ENCODE results near the gene PRKCA. TPM values are rescaled to one million over a fixed set of nuclear protein-coding genes. Genes with fewer than 3 reads are reported as not detected.

PRKCA gene
- total and polyA plus RNA-seq, 10 of the 15 experiments (the other 5 are each of a cell fraction or from before 2014, with no cell fraction given): 0.11 to 14.6 (median 0.72) TPM

- no peak for TF ChIP-seq RELA (IDR thresholded peaks at IDR 0.05; ENCODE audit: borderline replicate concordance, partially characterized antibody)
- no peak for TF ChIP-seq JUND (IDR thresholded peaks at IDR 0.05; ENCODE audit: low read depth, low read length)
- no peak for TF ChIP-seq SMAD5 (IDR thresholded peaks at IDR 0.05; ENCODE audit: low read depth)
These were observed 431.3 kb downstream of the PRKCA start (continued) for GRCh38 chr17:66733759-66734158.

GRCh38 chr17:66734186-66734943 is 432.0 kb downstream of the PRKCA start:
- RAD21 ChIA-PET (ENCODE audit: unreplicated experiment): no interaction called here
- DNase-seq (ENCODE audit: low read depth, low spot score) (no peak), ATAC-seq (no peak), FAIRE-seq (no peak)
- no peaks in the 10 kb centered on the region for H3K79me2 ChIP-seq (ENCODE audit: control insufficient read depth, insufficient read depth, low read length)
- CTCF ChIA-PET: interaction anchor here (1.1 to 1.9 kb wide), 2 partner anchors 166 to 347 kb away, joined by 4 to 5 read pairs; no protein-coding TSS in a partner anchor
- in situ Hi-C loops (cut with MboI): no loop called here
- TF ChIP-seq SIX5 (IDR thresholded peaks at IDR 0.05; ENCODE audit: low read depth, low read length, severe bottlenecking) (no peak), FOXK2 (IDR thresholded peaks at IDR 0.05) (no peak), POLR2A (IDR thresholded peaks at IDR 0.05; ENCODE audit: low read depth, low read length) (no peak), FOXM1 (IDR thresholded peaks at IDR 0.05; ENCODE audit: low read depth, low read length) (no peak), SMAD1 (IDR thresholded peaks at IDR 0.05; ENCODE audit: low read depth, partially characterized antibody) (no peak), USF1 (IDR thresholded peaks at IDR 0.05; ENCODE audit: borderline replicate concordance, extremely low read length, insufficient read depth, low read depth, low read length) (no peak), MLLT1 (IDR thresholded peaks at IDR 0.05) (no peak), USF2 (IDR thresholded peaks at IDR 0.05; ENCODE audit: borderline replicate concordance, low read depth, low read length) (no peak), ATF7 (IDR thresholded peaks at IDR 0.05; ENCODE audit: low read depth) (no peak), NKRF (conservative IDR thresholded peaks at IDR 0.05) (no peak), IRF4 (IDR thresholded peaks at IDR 0.05; ENCODE audit: low read depth, low read length) (no peak), GATAD2B (conservative IDR thresholded peaks at IDR 0.05; ENCODE audit: low read depth) (no peak), NRF1 (conservative IDR thresholded peaks at IDR 0.05; ENCODE audit: low read depth, low read length) (no peak)
- H3K27me3 ChIP-seq (replicated peaks in 1 of 2; ENCODE audit: control insufficient read depth in 2 of 2, insufficient read depth in 2 of 2, low read length in 1 of 2): peaks cover 0 to 3% of the 10 kb centered on the region in 2 experiments; a peak in 1 of 4 replicates
- WGBS (ENCODE audit: insufficient coverage, insufficient replicate concordance, low lambda C conversion rate, missing lambda C conversion rate): 11% methylated on average over 8 of the region's 8 CpGs
- no TSS peak for BruUV-seq (replicated peaks)
- H3K9me3 ChIP-seq (replicated peaks; ENCODE audit: control insufficient read depth, insufficient read depth, low read length): no peaks in the 10 kb centered on the region
- intact Hi-C loops (cut with micrococcal nuclease; ENCODE audit: unreplicated experiment): no loop called here
- H3K4me1 ChIP-seq (ENCODE audit: control insufficient read depth, insufficient read depth, low read length): no peaks in the 10 kb centered on the region
- H3K36me3 ChIP-seq (ENCODE audit: control insufficient read depth in 2 of 2, insufficient read depth in 2 of 2, low read length in 1 of 2): no peaks in the 10 kb centered on the region
- H3K27ac ChIP-seq (ENCODE audit: control insufficient read depth, insufficient read depth): no peak overlapping the region
- no peak overlapping the region for H3K4me3 ChIP-seq
- POLR2A ChIA-PET: no interaction called here
- H3K9ac ChIP-seq (ENCODE audit: control insufficient read depth, insufficient read depth, low read length): no peak overlapping the region
- H4K20me1 ChIP-seq (ENCODE audit: control insufficient read depth, insufficient read depth): no peaks in the 10 kb centered on the region
- no peak overlapping the region for H3K4me2 ChIP-seq (ENCODE audit: control insufficient read depth, insufficient read depth)
- H2AFZ ChIP-seq (ENCODE audit: control insufficient read depth, low read depth, low read length): no peak overlapping the region
- SMC1A ChIA-PET (ENCODE audit: uncharacterized antibody, unreplicated experiment): interaction anchor here (0.6 kb wide), 1 partner anchor 29 kb away, joined by 3 read pairs; no protein-coding TSS in a partner anchor

Data from GM12878 (cell line).